ENCODE data around the gene FBF1.
A peak's percentile ranks its signal among the peaks of the same experiment; 100 is the strongest.

FBF1 gene

DNA sequence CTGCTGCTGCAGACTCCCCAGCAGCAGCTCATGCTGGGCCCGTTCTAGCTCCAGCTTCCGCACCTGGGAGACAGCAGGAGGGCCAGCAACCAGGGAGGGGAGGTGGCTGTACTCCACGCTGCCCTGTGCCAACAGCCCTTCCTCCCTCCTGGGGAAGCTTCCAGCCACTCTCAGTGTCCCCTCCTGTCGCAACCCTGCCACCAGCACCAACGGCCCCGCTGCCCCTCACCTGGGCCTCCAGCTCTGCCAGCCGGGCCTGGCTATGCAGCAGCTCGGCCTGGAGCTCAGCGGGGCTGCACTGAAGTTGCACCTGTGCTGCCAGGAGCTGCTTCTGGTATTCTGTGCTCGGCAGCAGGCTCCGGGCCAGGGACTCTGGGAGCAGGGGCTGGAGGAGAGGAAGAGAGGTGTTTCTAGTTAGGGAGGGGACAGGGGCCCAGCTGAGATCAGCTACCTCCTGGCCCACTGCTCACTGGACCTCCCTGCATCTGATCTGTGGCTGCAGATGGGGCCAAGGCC lies 20.7 kb downstream of the FBF1 start:
- DNase-seq: no peak
- intact Hi-C loops (cut with DNase I): no loop called here

DNA sequence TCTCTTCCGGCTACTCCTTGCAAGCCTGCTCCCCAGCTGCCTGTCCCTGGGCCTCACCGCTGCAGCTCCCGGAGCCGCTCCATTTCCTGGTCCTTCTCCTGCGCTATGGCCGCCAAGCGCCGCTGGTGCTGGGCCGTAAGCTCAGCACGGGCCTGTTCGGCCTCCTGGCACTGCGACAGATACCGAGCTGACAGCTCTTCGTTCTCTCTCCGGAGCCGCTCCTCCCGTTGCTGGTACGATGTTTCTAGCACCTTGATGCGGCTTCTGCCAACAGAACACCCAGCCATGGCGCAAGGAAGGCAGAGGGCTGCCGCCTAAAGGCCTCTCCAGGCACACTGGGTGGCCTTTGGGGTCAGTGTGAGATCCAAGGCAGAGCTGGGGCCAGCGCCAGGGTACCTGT lies 21.2 kb downstream of the FBF1 start:
- intact Hi-C loops (cut with DNase I): no loop called here
- DNase-seq: peak in 1 of 10 donors; percentile 56

GRCh38 chr17:75917917-75918445 lies 22.9 kb downstream of the FBF1 start:
- DNase-seq: no peak
- intact Hi-C loops (cut with DNase I): no loop called here

DNA sequence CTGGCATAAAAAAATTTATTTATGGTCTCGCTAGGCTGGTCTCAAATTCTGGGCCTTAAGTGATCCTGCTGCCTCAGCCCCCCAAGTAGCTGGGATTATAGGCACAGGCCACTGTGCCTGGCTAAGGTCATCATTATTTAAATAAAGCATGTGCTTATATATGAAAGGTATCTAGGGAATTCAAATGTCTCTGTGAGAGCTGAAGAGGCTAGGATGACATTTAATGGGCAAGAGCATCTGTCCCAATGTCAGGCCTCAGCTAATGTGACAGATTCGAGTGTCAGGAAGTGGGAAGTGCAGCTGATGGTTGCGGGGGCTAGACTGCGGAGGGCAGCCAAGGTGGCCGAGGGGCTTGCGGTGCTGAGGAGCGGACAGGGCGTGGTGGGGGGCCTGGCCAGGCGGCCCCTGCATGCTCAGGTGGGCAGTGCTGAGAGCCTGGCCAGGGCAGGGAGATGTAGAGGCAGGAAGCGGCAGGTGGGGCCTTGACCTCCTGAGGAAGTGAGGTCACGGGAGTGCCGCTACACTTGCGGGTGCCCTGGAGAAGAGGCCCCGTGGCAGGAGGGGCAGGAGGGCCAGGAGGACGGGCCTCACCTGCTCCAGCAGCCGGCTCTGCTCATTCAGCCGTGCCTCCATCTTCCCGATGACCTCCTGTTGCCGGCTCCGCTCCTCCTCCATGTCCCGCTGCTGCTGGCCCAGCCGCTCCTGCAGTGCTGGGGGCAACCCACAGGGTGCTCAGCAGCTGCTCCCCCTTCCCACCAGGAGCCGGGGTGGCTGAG lies 23.5 kb downstream of the FBF1 start:
- DNase-seq: no peak
- intact Hi-C loops (cut with DNase I): no loop called here

- intact Hi-C loops (cut with DNase I): no loop called here
- no peak for DNase-seq
Observed at GRCh38 chr17:75915268-75915667, 25.6 kb downstream of the FBF1 start.

DNA sequence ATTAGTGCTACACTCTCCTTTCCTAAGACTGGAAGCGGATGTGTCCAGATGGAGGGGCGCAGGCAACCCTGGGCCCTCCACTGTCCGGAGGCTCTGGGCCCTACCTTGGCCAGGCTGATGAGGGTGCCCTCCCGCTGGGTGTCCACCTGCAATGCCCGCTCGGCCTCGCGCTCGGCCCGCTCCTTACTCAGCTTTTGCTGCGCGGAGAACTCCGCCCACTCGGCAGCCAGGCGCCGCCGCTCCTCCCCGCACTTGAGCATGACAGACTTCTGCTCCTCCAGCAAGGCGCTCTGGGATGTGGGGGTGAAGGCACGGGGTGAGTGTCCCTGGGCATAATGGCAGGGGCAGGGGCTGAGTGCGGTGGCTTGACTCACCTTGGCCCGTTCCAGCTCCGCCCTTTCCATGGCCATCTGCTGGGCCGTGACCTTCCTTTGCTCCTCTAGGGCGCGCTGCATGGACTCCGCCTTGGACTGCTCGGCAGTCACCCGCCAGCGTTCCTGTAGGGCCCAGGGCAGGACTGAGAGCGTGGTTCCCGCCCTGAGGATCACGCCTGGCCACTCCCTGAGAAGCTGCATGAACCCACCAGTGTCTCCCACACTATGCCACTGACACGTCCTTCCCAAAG lies 26.1 kb downstream of the FBF1 start:
- intact Hi-C loops (cut with DNase I): no loop called here
- no peak for DNase-seq

DNA sequence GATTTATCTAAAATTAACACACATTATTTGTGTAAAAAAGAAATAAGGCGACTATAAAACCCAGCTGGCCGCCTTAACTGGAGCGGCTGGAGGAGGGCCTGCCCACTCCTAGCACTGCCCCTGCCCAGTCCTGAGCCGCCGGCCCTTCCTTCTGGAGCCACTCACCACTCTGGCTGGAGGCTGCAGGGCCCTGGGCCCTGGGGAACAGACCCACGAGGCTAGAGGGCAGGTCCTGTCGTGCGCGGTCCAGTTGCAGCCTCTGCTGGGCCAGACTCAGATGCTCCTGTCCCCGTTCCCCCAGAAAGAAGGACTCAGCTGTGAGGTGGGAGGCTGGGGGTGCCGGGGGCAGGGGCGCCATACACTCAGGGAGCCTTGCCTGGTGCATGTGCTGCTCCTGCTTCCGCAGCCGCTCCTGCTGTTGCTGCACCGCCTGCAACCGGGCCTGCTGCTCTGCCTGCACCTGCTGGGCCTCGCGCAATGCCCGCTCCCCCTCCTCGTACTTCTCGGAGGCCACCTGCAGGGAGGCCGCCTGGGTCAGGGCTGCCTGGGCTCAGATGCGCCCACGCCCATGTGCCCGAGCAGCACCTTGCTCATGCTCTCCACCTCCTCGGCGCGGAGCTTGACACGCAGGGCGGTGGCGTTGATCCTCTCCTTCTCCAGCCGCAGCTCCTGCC lies 27.2 kb downstream of the FBF1 start:
- no peak for DNase-seq
- intact Hi-C loops (cut with DNase I): no loop called here

DNA sequence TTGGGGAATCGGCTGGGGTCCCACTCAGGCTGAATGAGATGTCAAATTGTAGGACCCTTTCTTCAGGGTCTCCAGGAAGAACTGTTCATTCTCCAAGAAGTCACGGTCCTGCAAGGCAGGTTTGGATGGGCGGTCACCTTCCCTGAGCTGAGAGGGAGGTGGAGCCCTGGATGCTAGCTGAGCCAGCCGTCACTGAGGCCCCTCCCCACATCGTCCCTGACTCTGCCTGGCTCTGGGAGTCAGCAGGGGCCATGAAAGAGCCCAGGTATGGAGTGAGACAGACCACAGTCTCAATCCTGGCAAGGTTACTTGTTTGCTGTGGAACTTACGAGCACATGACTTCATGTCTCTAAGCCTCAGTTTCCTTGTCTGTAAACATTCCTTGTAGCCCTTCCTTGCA lies 30.1 kb downstream of the FBF1 start:
- intact Hi-C loops (cut with DNase I): no loop called here
- no peak for DNase-seq

DNA sequence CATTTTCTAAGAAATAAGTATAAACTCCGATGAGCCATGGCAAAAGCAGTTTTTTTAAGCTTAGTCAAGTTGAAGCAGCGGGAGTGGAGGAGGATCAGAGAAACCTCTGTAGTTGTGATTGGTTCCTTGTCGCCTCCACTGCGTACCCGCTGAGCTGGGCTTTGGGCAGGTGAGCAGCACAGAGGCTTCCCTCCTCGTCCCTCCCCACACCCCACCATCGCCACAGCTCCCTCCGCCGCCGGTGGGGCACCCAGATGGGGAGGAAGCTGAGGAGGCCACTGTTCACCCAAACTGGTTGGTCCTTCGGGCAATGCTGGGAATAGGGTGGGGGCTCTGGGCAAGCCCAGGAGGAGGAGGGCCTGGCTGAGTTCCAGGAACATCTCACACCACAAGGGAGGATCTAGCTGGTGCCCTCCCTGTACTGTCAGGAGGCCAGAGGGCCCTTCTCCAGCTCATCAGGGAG lies 31.0 kb downstream of the FBF1 start:
- no peak for DNase-seq
- intact Hi-C loops (cut with DNase I): no loop called here

DNA sequence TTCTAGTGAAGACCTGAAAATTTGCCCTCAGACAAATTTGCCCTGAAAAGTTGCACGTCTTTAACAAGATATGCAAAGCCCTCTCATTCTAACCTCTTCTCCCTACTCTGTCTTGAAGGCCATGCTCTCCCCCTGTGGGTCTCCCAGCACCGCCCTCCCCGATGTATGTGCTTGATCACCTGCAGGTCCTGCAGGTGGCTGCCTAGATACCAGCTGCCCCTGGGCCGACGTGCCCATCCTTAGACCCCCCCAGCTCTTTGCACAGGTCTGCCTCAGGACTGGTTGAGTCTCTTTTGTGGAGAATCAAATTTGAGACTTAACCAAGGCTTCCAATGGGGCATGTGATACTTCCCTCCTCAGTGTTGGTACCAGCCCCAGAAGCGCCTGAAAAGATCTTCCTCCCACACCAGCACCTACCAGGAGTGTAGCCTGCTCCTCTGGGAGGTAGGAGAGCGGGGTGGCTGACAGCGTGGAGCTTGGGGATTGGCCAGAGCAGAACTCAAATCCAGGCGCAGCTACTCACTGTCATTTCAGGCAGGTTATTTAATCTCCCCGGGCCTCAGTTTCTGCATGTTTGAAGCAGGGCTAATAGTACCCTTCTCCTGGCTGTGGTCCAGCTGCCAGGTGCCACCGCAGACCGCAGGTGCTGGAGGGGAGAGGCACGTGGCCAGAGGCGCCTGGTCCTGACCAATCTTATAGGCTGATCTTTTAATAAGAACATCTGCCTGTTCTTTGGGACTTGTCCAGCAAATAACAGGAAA lies 31.6 kb downstream of the FBF1 start:
- intact Hi-C loops (cut with DNase I): no loop called here
- DNase-seq: no peak

DNA sequence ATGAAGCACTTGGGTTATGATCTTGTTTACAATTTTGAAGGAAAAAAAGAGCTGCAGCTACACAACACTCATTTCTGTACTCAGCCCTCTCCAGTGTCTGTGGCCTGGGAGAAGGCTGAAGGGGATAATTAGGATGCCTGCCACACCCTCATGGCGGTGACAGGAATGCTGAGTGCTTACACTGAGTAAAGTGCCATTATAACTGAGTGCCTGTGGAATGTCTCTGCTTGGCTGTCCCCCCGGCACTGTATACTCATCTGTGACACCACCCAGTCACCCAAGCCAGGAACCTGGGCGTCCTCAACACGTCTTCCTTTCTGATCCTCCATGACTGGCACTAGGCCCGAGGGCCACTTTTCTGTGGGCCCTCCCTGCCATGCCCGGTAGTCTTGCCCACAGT lies 32.6 kb downstream of the FBF1 start:
- no peak for DNase-seq
- intact Hi-C loops (cut with DNase I): no loop called here

DNA sequence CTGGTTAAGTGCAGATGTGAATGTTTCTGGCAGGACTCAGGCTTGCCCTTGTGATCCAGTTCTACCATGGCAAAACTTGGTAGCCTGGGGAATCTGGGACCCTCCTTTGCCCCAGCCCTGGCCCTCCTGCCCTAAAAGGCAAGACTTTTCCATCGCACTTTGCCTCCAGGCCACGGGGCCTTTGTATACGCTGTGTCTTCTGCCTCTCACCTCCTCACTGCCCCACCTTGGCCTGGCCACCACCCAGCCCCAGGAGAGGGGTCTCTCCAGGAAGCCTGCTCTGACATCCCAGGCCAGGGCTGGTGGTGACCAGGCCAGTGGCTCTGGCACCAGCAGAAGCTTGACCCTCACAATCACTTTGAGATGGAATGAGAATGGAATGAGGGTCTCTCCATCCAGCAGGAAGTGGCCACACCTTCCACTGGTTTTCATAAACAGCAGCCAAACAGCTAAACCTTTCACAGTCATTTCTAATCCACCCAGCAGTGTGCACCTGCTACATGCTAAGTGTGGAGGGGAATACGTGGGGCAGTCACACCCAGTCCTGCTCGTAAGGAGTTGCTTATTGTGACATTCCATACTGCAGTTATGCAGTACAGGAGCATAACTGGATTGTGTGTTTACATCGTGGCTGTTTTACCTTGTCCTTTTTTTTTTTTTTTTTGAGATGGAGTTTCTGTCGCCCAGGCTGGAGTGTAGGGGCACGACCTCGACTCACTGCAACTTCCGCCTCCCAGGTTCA lies 34.5 kb downstream of the FBF1 start:
- intact Hi-C loops (cut with DNase I): no loop called here
- no peak for DNase-seq

- intact Hi-C loops (cut with DNase I): loop anchor here (1.0 kb wide), 1 partner anchor 100 kb away; no protein-coding TSS in a partner anchor
- DNase-seq: peak; percentile 78 to 99 (median 88)
Observed at GRCh38 chr17:75904749-75905521, 35.9 kb downstream of the FBF1 start, which contains the start of gene MRPL38. MRPL38 (minus strand) TSS chr17:75904884; CDS start chr17:75904875, 9 bp downstream.

GRCh38 chr17:75902406-75902805 lies 38.4 kb downstream of the FBF1 start:
- DNase-seq: no peak
- intact Hi-C loops (cut with DNase I): no loop called here

DNA sequence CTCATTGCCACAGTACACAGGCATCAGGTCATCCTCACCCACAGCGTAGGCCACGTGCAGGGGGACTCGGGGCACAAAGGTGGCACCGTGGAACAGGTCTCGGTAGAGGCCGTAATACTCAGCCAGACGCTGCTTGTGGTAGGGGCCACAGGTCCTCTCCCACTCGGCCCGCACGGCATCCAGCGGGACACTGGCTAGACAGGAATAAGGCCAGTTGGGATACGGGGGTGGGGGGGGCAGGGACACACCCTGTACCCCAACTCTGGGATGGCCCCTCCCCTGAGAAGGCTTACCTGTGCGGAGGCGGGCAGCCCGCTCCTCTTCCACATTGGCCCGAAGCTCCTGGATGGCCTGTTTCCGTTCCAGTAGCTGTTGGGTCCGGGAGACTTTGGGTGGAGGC lies 39.1 kb downstream of the FBF1 start:
- no peak for DNase-seq
- intact Hi-C loops (cut with DNase I): no loop called here

DNA sequence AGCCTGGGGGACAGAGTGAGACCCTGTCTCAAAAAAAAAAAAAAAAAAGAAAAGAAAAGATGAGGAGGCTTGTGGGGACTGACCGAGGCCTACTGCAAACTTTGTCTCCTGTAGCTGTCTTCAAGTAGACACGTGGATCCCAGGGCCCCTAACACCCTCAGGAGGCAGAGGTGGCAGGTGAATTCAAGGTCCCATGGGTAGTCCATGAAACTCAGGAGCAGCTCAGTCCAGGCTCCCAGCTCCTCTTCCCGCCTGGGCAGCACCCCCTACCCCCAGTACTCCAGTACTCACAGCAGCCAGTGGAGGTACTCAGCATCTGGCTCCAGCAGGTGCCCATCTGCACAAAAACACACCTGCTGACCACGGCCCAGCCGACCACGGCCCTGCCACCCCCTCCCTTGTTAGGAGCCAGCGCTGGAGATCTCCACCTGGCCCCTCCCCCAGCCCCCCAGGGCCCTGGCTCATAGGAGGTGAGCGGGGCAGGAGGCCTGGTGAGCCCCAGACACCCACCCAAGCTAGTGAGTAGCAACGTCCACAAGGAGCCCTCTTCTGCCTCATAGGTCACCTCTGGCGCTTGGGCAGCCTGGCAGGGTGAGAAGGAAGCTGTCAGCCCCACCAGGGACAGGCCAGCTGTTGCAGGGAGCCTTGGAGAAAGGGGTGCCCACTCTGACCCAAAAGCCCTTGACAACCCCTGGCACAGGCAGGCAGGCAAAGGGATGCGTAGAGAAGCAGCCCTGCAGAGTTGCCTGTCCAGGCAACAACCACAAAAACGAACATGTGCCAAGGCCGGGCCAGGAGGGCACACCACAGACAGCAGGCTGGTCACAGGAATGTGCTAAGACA lies 39.9 kb downstream of the FBF1 start:
- intact Hi-C loops (cut with DNase I): no loop called here
- no peak for DNase-seq

- DNase-seq: no peak
- intact Hi-C loops (cut with DNase I): loop anchor here (5.0 kb wide), 1 partner anchor 43 kb away; the partner anchor contains the start of gene WBP2
Observed at GRCh38 chr17:75899767-75900468, 40.9 kb downstream of the FBF1 start.
